ENCODE measurements around the gene PCSK1. TPM values are rescaled to one million over a fixed set of nuclear protein-coding genes. Genes with fewer than 3 reads are reported as not detected.
"Not testable (repeated sequence)": the region's sequence is repeated elsewhere in the genome, so short reads cannot be mapped to it uniquely, and the experiment has no call there.

PCSK1 gene
- total RNA-seq, 1 donor from 2014 or later: 3.2 TPM

- Histone ChIP-seq H3K4me3 (no peak overlapping the region), H3K27me3 (no peaks in the 10 kb centered on the region), H3K36me3 (no peaks in the 10 kb centered on the region), H3K27ac (no peak overlapping the region), H3K9me3 (no peaks in the 10 kb centered on the region), H3K4me1 (peaks cover 0 to 3% of the 10 kb centered on the region in 2 donors)
- no peak for DNase-seq (ENCODE audit: low spot score in 2 of 2)
- intact Hi-C loops (cut with DNase I): no loop called here
- no peak for TF ChIP-seq CTCF (IDR thresholded peaks at IDR 0.05)
Observed at GRCh38 chr5:96396878-96397277, 36.2 kb downstream of the PCSK1 start.

- H3K36me3 ChIP-seq; DNase-seq (ENCODE audit: low spot score in 2 of 2); H3K27me3 ChIP-seq; H3K9me3 ChIP-seq; intact Hi-C loops (cut with DNase I); H3K27ac ChIP-seq; H3K4me3 ChIP-seq: not testable (repeated sequence)
- H3K4me1 ChIP-seq: peaks cover 0 to 12% of the 10 kb centered on the region in 2 donors
Observed at GRCh38 chr5:96395295-96395694, 37.8 kb downstream of the PCSK1 start.

GRCh38 chr5:96391921-96392320 is 41.1 kb downstream of the PCSK1 start:
- H3K4me3 ChIP-seq: no peak overlapping the region
- H3K4me1 ChIP-seq: peaks cover 0 to 12% of the 10 kb centered on the region in 2 donors
- DNase-seq (ENCODE audit: low spot score in 2 of 2): no peak
- no peaks in the 10 kb centered on the region for H3K27me3 ChIP-seq
- H3K9me3 ChIP-seq: no peaks in the 10 kb centered on the region
- TF ChIP-seq CTCF (IDR thresholded peaks at IDR 0.05): no peak
- no peaks in the 10 kb centered on the region for H3K36me3 ChIP-seq
- peak overlapping the region; percentile 51 to 53 for H3K27ac ChIP-seq
- intact Hi-C loops (cut with DNase I): no loop called here

GRCh38 chr5:96388176-96388575 is 44.9 kb downstream of the PCSK1 start:
- Histone ChIP-seq H3K36me3 (no peaks in the 10 kb centered on the region), H3K4me3 (no peak overlapping the region), H3K27ac (no peak overlapping the region), H3K9me3 (no peaks in the 10 kb centered on the region), H3K27me3 (no peaks in the 10 kb centered on the region), H3K4me1 (peaks cover 0 to 12% of the 10 kb centered on the region in 2 donors)
- intact Hi-C loops (cut with DNase I): no loop called here
- DNase-seq (ENCODE audit: low spot score in 2 of 2): no peak
- no peak for TF ChIP-seq CTCF (IDR thresholded peaks at IDR 0.05)

GRCh38 chr5:96387616-96388015 is 45.4 kb downstream of the PCSK1 start:
- Histone ChIP-seq H3K36me3 (no peaks in the 10 kb centered on the region), H3K4me1 (peaks cover 0 to 12% of the 10 kb centered on the region in 2 donors), H3K9me3 (no peaks in the 10 kb centered on the region), H3K27ac (no peak overlapping the region), H3K27me3 (no peaks in the 10 kb centered on the region), H3K4me3 (no peak overlapping the region)
- no peak for DNase-seq (ENCODE audit: low spot score in 2 of 2)
- no peak for TF ChIP-seq CTCF (IDR thresholded peaks at IDR 0.05)
- intact Hi-C loops (cut with DNase I): no loop called here

- Histone ChIP-seq H3K4me3 (no peak overlapping the region), H3K4me1 (no peaks in the 10 kb centered on the region), H3K36me3 (no peaks in the 10 kb centered on the region), H3K9me3 (no peaks in the 10 kb centered on the region), H3K27ac (no peak overlapping the region), H3K27me3 (no peaks in the 10 kb centered on the region)
- intact Hi-C loops (cut with DNase I): no loop called here
- DNase-seq (ENCODE audit: low spot score in 2 of 2): no peak
- TF ChIP-seq CTCF (IDR thresholded peaks at IDR 0.05): no peak
Observed at GRCh38 chr5:96385538-96385937, 47.5 kb downstream of the PCSK1 start.
